GM18867 (cell line): Measurements from ENCODE around the gene LRP5.

Experiments used
- ATAC-seq: cut with Tn5 transposase; IDR thresholded peaks from one replicate; pipeline ENCODE4 v1.9.1; 2021; ENCODE audit warnings: mild to moderate bottlenecking, moderate library complexity; ENCODE audit not compliant: unreplicated experiment

The LRP5 gene

DNA sequence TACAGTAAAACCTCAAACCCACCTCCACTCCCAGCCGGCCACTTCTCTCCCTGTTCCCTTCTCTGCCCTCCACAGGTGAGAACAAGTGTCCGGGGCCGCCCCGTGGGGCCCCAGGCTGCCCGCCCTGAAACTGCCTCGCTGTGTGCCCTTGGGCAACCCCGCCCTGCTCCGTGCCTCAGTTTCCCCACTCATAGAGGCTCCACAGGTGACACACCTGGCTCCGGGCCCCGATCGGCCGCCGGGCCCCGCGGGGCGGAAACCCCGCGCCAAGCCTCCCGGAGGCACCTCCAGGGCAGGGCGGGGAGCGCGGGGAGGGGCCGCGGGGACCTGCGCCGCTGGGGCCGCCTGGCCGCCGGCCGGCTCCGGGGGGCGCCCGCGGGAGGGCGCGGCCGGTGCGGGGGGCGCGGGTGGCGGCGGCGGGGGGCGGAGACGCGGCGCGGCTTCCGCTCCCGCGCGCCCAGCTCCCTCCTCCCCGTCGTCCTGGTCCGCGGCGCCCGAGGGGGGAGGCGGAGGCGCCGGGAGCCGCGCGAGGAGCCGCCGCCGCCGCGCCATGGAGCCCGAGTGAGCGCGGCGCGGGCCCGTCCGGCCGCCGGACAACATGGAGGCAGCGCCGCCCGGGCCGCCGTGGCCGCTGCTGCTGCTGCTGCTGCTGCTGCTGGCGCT lies at the start of gene LRP5:
Gene LRP5 (plus strand): TSS at position 475 of the 663 bp plus-strand sequence. CDS start 124 bp downstream, at position 599.
- ATAC-seq: no peak

DNA sequence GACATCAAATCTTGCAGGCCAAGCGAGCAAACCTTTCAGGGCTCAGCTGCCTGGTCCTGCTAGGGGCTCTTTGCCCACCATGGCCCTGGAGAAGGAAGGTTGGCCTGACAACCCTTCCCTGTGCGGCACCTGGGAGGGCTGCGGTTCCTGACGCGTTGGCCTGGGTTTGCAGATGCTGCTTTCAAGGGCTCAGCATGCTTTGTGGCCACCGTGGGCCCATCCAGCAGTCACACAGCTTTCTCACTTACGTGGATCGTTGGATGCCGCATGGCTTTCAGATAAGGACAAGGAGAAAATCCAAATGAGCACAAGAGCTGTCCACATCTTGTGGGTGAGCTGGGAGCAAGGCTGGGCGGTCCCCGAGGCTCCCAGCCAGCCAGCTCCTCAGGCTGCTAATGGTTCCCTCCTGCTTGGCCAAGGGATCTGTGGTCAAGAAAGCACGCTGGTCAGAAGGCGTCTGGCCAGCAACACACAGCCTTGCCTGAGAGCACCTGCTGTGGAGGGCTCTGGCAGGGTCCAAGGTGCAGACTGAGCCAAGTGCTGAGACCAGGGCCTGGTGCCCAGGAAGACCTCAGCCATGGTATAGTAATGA lies 48.9 kb upstream of the LRP5 start:
- ATAC-seq: no peak

DNA sequence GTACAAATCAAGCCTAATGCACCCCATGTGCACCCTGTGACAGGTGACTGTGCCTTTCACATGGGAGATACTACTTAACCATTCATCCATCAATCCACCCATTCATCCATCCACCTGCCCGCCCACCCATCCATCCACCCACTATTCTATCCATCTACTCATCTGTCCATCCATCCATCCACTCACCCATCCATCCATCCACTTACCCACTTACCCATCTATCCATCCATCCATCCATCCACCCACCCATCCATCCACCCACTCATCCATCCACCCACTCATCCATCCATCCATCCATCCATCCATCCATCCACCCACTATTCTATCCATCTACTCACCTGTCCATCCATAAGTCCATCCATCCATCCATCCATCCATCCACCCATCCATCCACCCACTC lies 48.1 kb upstream of the LRP5 start:
- ATAC-seq: no peak

DNA sequence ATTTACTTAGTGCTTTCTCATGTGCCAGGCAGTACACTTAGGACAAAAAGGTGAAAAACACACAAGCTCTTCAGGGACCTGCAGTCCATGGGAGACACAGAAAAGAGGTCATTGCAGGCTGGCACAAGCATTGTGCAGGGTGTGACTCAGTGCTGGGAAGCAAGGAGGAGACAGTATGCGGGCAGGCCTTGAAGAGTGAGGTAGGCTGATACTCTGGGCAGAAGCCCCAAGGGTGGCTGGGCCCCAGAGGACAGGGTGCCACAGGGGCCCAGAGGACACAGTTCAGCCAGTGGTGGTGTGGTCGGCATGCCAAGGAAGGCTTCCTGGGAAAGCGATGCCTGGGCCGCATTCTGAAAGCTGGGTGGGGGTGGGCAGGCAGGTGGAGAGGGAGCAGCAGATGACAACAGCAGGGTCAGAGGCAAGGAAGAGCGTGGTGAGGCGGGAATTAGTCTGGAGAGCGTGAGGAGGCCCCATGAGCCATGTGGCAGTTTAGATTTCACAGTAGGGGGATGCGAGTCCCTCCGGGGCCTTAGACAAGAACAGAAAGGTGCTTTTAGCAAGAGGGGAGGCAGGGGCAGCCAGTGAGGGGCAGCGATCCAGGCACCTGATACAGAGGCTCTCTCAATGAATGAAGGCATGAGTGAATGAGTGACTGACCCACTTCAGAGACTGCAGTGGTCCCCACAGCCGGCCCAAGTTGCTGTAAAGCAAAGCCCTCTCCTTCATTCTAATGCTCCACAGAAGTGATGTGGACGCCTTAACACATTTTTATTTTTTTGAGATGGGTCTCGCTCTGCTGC lies 47.5 kb upstream of the LRP5 start:
- ATAC-seq: no peak

DNA sequence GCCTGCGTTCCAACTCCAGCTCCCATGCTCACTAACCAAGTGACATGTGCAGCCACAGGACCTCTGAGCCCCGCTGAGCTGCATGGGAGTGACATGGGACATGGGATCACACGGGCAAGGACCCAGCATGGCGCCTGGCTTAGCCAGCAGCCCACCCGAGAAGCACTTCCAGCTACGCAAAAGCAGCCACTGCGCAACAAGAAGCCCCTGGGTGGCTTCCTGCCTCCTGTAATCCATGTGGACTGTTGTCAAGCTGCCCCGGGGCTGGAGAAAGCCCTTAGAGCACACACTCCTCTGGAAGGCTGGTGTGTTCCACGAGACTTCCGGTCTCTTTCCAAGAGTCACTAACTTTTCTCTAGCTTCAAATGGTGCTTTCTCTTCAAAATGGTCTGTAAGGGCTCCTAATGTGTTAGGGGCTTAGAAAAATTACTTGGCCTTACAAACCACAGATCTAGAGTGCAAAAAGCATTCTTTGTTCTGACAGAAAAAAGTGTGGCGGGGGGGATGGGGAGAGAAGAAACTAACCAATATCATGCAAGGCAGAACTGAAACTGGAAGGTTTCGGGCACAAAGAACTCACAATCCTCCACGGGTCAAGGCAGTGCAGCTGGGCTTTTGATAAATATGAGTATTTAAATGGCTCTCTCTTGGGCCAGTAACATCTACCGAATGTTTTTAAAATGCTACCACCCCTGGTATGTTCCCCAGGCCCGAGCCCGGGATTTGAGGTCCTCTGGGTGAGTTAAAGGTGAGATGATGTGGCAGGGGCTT lies 46.1 kb upstream of the LRP5 start:
- peak; percentile 71 for ATAC-seq

DNA sequence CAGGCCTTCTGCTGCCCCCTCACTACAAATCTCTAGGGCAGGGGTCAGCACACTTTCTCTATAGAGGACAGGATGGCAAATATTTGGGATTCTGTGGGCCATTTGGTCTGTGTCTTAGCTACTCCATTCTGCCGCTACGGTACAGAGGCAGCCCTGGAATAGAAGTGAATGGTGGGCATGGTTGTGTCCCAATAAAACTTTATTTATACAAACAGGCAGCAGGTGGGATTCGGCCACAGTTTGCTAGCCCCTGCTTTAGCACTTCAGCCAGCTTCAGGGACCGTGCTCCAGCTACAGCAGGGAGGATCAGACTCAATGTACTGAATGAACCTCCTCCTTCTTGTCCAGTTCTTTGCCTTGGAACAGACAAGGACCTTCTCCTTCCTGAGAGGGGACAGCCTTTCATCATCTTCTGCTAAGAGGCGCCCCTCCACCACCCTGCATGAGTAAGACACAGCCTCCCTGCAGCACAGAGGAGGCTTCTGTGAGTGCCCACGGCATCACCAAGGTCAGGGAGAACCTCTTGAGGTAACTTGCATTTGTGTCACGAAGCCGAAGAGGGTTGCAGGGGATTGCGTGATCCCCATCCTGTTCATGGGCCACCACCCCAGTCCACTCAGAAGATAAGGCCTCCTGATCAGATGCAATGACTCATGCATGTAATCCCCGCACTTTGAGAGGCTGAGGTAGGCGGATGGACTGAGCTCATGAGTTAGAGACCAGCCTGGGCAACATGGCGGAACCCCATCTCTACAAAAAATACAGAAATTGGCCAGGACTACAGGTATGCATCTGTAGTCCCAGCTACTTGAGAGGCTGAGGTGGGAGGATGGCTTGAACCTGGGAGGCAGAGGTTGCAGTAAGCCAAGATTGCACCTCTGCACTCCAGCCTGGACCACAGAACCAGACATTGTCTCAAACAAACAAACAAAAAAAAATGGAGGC lies 45.2 kb upstream of the LRP5 start:
- ATAC-seq: no peak

DNA sequence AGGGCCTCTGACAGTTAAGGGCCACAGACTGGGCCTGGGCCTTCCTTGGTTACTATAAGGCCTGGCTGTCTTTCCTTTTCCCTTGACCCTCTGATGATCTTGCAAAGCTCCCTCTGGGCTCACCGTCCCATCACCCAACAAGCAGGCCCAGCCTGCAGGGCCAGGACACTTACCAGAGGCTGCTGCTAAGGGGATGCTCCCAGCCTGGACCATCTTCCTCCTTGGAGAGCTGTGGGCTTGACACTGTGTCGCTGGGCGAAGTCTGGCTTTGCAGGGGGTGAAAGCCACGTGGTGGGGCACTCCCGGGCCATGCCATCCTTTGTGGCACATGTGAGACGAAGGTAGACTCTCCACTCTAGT lies 44.5 kb upstream of the LRP5 start:
- ATAC-seq: no peak

DNA sequence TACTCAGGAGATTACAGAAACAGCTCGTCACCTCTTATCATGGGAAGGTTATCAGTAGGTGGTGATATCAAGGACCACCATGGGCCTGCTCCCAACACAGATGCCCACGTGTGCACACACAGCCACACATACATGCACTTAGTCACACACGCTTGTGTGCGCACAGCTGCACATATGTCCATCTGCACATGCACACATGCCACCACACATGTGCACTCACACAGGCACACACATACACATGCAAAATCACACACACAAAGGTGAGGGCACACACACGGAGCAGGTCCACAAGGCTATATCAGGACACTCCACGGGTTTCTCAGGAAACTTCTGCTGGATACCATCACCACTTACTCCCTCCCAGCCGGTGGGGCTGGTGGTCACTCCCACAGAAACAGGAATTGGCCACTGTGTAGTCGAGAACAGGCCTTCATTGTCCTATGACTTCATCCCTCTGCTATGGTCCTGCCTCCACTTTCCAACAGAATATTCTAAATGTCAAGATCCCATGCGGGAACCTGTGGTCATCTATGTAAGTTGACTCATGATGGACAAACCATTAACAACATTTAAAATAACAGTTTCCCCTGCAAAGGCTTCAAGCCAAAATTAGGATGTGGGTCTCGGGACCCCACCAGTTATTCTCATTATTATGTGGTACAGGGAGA lies 42.8 kb upstream of the LRP5 start:
- no peak for ATAC-seq

DNA sequence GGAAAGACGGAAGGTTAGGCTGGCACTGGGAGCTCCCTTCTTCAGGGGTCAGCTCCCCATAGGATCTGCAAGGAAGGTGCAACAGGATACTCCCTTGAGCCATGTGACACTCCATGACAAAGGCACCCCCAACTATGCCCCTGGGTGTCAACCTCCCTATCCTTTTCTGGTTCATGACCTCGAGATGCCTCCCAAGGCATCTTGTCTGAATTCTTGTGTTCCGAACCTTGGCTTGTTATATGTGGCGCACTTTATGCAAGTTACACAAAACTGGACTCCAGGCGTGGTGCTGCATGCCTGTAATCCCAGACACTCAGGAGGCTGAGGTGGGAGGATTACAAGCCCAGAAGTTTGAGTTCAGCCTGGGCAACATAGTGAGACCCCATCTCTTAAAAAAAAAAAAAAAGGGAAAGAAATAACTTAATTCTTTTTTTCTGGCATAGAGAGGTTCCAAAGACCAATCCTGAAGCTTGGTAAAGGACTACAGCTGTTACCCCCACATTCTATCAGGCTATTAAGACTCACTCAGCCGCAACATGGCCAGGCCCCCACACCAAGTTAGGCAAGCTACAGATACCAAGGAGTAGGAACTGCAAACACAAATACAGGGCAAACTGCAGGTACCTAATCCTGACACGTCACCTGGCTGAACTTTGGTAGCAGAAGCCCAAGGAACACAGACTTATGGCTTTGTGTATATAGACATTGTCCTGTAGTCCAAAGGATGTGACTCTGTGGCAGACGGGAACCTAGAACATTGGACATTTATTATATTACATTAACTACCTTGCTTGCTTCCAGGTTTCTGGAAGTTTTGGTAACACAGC lies 42.0 kb upstream of the LRP5 start:
- ATAC-seq: no peak

DNA sequence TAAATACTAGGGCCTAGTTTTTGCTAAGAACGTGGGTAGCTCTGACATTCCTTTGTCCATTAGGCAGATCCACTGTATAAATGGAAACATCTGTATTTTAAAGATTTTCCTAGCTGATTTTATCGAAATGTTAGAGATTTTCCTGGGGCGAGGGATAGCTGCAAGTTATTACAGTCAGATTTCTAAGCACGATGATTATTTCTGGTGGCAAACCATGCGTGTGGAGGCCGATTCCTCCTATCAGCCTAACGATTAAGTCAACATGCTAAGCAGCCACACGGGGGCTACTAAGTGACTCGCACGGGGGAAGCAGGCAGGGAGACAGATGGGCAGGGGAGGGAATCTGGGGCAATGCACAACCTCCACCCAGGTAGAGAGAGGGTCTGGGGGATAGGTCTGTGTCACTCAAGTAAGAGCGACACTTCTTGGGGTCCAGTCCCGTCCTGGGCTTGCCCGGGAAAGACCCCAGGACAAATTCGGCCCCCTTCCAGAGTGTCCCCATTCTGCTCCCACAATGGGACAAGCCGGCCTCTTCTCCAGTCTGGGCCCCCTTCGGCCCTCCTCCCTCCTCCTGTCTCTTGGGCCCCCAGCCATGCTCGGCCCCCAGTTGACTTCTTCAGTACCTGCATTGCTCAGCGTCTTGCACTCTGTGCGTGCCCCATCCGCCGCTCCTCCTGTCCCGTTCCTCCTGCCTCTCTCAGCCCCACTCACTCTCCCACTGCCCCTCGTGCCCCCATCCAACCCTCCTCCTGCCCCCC lies 41.2 kb upstream of the LRP5 start:
- ATAC-seq: peak; percentile 22

DNA sequence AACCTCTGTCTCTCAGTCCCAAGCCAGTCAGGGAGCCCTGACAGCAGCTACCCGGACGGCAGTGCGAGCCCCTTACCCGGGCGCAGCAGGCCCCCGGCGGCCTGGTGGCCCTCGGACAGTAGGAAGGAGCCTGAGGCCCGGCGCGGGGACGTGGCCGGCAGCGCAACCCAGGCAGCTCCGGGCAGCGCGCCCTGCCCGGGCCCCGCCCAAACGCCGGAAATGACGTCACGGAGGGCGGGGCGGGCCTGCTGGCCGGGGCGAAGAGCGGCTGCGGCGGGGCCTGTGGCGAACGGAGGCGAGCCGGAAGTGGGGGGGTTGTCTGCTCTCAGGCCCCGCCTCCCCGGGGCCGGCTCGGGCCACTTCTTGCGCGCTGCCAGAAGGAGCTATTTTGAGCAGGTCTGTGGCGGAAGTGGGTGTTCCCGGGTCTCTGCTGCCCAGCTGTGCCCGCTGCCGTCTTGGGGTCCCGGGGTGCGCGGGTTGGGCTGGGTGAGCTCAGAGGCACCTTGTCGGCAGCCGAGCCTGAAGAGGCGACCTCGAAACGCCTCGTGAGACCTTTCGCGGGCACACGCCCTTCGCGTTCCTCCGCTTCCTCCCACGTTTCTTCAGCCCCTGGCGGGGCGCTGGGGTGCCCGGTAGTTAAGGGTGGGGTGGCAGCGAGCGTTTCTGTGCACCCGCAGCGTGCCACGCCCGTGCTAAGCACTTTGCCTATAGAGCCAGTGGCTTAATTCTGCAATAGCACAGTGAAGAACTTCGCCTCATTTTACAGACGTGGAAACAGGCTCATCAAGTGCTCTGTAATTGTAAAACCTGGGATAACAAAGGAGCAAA lies 40.4 kb upstream of the LRP5 start, which contains the start of gene C11orf24:
Gene C11orf24 (minus strand): TSS at position 193 of the 828 bp plus-strand sequence. CDS start 8,206 bp downstream, outside the sequence.
- ATAC-seq: peak; percentile 73

DNA sequence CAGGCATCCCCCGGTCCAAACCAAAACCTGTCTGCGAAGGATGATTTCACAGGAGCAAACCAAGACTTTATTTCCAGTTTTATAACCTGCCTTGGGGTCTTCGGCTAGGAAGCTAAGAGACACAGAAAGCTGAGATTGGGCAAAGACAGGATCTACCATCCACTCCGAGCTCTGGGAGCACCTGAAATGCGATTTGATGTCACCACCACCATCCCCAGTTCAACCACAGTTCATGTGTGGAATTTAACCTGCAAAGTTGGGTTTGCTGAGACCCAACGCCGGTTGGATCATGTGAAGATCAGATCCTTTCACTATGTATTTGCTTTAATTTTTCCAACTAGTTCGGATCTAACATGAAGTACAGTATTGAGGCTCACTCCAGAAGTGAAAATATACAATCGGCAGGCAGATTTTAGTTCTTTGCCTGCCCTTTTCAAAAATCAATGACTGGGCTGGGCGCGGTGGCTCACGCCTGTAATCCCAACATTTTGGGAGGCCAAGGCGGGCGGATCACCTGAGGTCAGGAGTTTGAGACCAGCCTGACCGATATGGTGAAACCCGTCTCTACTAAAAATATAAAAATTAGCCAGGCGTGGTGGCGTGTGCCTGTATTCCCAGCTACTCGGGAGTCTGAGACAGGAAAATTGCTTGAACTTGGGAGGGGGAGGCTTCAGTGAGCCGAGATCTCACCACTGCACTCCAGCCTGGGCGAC lies 39.2 kb upstream of the LRP5 start:
- no peak for ATAC-seq

DNA sequence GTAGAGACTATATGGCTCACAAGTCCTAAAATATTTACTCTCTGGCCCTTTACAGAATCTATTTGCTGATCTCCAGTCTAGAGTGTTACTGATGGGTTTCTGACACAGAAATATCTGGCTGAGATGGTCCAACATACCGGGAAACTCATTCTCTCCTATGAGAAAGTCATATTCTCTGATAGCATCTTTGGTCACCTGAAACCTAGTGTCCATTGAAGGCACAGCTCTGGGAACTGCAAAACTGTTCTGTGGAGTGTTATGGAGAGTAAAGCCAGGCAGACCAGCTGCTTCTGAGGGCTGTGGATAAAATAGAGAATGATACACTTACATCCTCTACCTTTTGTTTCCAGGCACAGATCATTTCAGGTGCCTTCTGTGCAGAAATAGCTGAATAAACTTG lies 38.1 kb upstream of the LRP5 start:
- no peak for ATAC-seq

DNA sequence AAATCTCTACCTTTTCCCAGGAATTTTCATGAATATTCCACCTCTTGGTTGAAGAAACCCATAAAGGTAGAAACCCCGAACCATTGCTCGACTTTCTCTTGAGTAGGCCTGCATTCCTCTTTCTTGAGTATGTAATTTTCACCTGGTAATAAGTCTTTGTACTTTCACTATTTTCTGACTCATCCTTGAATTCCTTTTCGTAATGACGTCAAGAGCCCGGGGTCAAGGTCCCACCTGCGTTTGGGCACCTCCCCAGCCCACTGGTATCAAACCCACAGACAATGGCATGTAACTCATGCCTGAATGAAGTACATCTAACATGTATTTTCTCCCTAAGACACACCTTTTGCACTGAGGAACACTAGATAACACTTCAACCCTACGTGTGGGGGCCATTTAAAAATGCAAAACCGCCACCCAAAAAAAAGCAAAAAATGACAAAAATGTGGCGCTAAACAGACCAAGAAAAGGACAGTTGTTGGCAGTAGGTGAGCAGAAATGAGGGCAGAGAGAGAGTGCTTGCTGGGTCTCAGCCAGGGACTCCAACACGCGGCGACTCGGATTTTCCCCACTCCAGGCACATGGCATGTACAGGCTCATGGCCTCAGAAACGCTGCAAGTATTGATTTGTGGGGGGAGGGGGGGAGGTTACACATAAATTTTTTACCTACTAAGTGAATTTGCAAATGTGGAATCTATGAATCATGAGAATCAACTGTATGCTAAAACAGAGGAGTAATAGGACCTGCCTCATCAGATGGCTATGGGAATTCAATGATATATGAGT lies 36.5 kb upstream of the LRP5 start:
- no peak for ATAC-seq

DNA sequence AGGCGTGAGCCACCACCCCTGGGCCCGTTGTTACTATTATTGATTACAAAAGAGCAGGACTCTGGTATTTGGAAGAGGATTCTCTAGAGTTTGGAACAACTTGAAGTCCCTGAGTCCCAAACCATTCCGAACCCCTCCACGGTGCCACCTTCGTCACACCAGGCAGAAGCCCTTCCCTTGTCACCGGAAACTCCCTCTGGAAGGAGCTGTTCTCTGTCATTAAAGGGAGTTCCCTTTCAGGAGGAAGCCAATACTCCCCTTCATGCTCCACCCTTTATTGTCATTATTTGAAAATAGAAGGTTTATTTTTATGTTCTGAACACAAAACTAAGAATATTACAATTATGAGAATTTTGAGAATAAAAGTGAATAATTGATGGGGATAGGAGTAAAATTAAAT lies 35.5 kb upstream of the LRP5 start:
- ATAC-seq: no peak

DNA sequence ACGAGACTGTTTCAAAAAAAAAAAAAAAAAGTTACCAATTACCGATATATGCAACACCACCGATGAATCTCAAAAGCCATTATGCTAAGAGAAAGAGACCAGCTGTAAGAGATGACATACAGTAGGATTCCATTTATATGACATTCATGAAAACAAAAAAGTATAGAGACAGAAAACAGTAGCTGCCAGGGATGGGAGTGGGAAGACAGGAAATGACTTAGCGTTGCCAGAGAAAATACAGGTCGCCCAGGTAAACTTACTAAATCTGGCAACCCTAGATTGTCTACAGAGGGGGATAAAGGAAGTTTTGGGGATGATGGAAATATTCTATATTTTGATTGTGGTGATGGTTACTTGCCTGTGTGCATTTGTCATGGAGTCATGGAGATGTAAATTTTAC lies 32.7 kb upstream of the LRP5 start:
- ATAC-seq: no peak
